HG02885 (cell line): ENCODE data around the gene DSN1.

ENCODE experiments used
- ATAC-seq: cut with Tn5 transposase; IDR thresholded peaks from one replicate; pipeline ENCODE4 v1.9.1; 2021; ENCODE audit warnings: mild to moderate bottlenecking; ENCODE audit not compliant: unreplicated experiment, poor library complexity

Gene DSN1

DNA sequence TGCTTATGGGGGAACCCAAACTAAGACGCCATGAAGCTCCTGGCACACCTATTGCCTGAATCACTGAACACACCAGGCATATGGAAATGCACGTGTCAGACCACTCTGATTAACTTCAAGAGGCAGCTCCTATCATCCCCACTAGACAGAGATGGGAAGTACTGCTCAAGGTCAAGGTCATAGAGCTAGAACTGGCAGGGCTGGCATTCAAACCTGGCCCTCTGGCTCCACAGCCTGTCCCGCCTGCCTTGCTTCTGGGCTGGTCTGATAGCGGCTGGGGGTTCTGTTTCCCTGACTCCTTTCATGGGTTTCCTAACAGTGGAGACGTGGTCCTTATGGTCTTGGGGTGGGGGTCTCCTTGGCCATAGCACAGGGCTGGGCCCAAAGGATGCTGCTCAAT is 22.6 kb upstream of the DSN1 start:
- ATAC-seq = no peak

DNA sequence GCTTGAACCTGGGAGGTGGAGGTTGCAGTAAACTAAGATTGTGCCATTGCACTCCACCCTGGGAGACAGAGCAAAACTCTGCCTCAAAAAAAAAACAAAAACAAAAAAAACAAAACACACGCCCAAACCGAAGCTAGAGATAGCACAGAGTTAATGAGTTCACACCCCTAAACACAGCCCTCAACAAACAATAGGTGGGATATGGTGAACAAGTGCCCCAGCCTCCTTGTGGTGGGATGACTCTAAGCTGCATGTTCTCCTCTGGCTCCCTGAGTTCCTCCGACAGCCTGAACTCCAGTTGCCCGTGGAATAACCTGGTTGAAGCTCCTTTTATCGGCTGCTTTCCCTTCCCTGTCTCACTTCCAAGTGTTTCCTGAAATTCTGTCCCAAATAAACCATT is 22.1 kb upstream of the DSN1 start:
- no peak for ATAC-seq

DNA sequence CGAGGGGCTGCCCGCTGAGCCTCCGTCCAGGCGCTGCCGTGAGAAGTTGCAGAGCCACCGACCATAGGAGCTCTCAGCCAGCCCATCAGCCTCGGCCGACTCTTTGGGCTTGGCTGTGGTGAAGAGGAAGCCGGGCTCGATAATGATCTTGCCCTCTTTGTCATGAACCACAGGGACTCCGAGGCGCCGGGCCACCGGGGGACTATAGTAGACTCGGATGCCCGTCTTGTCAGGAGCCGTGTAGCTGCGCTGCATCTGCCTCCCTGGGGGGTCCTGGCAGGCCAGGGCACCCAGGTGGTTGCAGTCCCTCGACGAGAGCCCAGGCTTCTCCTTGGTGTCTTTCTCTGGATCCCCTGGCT is 20.5 kb upstream of the DSN1 start:
- ATAC-seq = no peak

DNA sequence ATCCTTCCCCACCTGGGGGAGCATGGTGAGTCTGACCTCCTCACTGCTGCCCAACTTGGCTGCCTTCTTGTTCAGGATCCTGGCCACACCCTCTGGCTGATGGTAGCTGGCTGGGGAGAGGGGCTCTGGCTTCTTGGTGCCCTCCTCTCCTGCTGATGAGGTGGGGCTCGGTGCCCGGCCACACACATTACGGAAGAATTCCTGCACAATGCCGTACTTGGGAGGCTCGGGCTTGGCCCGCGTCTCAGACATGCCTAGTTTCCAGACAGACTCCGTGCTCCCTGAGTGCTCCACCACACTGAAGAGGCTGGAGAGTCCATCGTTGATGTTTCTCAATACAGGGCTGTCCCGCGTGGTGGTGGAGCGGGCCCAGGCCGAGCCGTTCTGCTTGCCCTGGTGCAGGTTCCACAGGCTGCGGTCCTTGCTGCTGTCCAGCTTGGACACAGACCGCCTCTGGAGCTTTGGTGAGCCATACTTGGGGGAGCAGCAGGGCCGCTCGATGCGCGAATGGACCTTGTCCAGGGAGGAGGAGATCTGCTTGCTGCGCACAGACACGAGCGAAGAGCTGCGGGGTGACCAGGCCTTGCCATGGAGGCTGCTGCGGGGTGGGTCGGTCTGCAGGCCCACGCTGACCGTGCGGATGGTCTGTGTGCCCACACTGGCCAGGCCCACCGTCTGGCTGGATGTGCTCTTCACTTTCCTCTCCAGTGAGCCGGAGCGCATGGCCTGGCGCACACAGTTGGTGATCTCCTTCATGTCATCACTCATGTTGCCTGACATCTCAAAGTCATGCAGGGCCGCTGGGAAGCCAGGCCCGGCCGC is 19.9 kb upstream of the DSN1 start:
- ATAC-seq = no peak

DNA sequence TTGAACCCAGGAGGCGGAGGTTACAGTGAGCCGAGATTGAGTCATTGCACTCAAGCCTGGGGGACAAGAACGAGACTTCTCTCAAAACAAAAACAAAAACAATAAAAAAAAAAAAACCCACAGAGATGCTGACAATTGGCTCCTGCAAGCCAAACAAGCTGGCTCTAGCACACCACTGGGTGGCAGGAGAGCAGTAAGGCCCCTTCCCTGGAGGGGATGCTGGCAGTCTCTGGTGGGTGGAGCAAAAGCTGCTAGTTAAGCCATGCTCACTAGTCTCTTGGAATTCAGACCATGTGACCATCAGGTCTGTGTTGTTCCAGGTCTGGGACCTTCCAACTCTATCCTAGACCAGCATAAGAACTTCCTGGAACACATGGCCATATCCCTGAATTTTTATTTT is 18.9 kb upstream of the DSN1 start:
- ATAC-seq = no peak

DNA sequence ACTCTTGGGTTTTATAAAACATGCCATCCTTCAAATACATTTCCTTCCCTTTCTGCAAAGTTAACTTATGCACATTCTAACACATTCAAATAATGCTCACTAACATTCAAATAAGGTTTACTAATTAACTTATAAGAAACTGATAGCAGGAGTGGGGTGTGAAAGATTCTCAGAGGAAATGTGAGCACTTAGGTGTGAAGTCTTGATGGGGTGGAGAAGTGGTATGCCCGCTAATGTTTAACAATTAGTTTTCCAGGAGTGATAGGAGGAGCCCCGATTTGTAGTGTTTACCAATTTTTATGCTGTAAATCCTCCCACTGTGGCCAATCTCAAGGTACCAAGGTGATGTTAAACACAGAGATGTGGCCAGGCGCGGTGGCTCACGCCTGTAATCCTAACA is 18.3 kb upstream of the DSN1 start:
- no peak for ATAC-seq

DNA sequence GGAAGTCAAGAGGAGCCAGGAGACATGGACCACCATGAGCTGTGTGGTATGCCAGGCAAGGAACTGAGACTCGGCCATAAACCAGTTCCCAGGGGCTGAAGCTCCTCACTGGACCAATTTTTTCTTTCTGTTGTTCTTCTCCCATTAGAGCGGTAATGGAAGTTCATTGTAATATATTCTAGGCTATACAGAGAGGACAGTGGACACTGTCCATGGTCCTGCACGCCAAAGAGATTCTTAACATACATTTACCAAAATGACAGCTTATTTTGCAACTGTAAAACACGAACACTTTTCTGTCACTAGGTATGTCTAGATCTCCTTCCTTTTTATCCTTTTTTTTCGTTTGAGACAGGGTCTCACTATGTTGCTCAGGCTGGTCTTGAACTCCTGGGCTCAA is 13.1 kb upstream of the DSN1 start:
- ATAC-seq = no peak

DNA sequence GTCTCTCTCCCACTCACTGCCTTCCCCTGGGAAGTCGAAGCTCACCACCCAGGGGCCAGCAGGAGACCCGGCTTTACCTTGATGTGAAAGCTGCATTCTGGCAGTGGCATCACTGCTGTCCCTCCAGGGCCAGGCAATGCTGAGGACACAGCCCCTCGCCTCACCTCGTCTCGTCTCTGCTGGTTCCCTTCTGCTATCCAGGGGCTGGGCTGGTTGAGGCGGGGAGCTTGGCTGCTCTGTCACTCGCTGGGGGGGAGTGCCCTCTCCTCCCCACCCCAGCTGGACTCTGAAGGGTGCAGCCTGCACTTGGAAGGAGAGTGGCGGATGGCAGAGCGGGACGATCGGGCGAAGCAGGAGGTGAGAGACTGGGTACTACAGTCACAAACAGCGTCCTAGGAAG is 12.7 kb upstream of the DSN1 start:
- no peak for ATAC-seq

DNA sequence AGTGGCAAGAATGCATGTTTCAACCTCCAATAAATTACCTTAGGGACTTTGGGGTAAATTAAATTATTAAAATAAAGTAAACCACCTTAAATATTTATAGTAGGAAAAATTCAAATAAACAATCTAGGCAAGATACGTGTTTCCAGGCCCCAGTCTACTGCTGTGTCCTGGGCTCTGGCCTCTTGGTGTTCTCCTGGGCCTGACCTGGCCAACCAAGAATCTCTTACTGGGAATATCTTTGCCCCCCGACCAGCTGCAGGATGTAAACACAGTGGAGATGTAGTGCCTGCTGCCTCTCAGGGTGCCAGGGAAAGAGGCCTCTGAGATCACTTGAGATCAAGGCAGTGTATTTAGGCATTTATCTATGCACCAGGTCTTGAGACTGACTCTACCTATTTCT is 11.7 kb upstream of the DSN1 start:
- ATAC-seq = no peak

DNA sequence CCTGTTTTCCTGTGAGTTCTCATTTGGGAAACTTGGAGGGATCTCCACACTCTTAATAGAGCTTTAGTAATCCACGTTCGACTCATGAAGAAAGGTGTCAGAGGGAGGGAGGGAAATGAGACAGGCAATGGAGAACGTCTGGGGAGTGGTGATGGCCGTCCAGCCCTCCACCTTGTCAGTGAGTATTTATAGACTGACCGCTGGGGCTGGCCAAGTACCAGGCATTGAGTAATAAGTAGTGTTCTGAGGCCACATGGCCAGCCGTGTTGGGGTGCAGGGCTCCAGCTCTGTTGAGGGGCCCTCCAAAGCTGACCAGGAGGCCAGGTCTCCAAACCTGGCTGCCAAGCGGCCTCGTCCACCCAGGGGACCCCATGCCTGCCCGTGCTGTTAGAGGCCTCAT is 11.3 kb upstream of the DSN1 start:
- ATAC-seq = no peak

DNA sequence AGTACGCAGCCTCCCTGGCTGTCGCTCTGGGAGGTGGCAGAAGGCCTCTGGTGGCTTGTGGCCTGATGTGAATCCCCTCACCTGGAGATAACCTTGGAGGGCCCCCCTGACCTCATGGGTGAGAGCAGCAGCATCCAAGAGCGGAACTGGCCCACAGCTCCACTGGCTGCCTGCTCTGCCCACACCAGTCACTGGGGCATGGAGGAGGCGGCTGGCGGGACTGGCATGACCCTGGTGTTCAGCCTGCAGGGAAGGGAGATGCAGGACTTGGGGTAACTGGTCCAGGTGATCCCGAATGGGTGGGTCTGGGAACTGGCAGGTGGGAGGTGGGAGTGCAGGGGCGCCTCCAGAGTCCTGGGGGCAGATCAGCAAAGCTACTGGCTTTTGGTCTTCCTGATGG is 10.6 kb upstream of the DSN1 start:
- no peak for ATAC-seq

DNA sequence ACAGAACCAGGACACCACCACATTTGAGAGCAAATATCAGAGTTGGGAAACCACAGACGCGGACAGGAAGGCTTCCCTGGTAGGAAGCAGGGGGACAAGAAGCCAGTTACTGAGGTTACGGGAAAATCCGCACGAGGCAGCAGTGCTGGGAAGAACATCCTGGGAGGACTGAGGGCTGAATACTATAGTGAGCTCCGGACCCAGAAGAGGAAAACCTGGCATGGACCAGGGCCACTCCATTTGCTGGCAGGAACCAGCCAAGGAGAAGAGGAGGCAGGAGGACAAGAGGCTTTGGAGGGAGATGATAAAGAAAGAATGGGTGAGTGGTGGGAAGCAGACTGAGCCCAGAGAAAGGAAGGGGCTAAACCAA is 6.1 kb upstream of the DSN1 start:
- ATAC-seq = no peak

DNA sequence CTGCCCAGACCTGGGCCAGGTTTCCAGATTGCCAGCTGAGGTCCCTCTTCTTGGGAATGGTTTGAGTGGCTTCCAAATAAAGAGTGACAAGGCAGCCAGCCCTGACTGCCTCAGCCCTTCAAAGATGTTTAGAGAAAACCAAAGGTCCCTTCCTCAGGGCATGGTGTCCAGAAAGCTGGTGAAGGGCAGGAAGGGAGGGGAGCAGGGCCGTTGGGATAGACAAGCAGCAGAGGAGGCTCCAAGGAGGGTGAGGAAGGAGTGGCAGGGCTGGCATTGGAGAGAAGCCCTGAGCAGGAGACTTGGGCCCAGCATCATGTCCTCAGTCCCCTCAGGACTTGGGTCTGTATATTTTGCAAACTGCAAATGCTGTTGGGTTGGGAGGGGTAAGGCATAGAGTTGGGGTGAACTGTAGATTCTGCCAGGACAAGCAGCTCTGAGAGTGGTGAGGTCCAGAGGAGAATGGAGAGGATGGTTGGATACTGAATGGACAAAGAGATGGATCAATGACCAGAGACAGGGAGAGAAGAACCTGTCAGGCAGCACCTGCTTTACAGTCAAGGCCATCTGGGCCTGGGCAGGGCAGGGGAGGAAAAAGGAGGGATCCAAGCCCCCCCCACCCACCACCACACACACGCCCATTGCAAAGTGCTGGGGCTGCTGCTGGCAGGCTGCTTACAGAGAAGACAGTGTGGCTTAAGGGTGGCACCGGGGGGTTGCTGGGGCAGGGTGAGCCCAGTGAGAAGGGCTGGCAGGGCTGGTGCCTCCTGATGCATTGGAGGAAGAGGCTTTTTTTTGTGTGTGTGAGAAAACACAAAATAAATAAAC is 5.5 kb upstream of the DSN1 start:
- ATAC-seq = no peak

DNA sequence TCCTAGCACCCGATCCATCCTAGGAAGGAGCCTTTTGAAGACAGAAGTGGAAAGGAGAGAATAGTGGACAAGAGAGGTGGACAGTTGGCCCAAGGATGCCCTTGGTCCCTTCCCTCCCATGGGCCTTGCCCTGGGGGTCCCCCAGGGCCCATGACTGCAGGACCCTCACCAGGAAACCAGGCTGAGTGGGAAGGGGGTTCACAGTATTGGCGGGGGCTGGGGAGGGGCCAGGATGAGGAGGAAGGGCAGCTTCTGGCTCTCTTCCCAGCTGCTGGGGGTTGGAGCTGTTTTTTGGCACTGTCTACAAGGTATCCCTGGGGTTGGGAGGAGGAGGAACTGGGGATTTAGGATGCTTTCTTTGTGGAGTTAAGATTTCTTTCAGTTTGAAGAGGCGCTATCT is 4.0 kb upstream of the DSN1 start:
- ATAC-seq = no peak

DNA sequence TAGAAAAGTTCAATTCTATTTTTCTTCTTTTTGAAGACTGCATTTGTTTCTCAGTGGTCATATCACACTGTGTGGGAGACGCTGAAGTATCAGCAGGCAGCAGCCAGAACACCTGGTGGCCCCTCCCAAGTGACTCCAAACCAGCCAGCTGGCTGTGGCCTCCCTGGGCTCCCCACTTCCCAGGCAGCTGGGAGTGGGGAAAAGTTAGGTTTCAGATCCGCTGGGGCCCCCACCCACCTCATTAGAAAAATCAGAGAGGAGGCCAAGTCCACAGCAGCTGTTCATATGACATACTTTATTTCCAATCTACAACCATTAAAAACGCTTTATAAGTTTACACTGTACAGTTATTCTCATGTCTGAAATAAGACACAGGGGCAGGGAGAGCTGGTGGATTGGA is 3.6 kb upstream of the DSN1 start:
- ATAC-seq = no peak

DNA sequence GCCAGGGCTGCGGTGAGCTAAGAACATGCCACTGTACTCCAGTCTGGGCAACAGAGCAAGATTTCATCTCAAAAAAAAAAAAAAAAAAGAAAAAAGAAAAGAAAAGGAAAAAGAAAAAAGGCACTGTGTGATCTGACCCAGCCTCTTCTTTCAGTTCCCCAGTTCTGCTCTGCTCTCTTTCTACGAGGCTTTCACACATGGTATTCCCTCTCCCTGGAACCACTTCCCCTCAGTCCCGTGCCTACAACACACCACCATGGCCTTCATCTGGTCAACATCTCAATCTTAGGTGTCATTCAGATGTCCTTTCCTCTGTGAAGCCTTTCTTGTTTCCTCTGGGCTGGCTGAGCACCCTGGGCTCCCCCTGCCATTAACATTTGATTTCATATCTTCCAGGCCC is 2.3 kb upstream of the DSN1 start:
- no peak for ATAC-seq

DNA sequence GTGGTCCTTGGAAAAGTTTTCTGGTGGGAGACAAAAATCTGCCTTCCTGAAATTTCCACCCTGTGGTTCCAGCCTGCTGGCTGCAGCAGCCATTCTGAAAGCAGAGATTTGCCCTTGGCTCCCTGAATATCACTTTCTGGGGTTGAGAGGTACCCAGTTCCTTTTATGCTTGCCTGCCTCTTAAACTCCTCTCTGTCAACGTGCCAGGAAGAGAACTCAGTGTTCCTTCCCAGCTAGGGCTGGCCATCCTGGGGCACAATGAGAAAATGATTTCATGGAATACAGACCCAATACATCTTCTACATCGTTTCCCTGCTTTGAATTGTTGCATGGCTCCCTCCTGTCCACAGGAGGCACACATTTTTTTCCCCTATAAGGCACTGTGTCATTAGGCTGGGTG is 1.6 kb upstream of the DSN1 start:
- no peak for ATAC-seq

DNA sequence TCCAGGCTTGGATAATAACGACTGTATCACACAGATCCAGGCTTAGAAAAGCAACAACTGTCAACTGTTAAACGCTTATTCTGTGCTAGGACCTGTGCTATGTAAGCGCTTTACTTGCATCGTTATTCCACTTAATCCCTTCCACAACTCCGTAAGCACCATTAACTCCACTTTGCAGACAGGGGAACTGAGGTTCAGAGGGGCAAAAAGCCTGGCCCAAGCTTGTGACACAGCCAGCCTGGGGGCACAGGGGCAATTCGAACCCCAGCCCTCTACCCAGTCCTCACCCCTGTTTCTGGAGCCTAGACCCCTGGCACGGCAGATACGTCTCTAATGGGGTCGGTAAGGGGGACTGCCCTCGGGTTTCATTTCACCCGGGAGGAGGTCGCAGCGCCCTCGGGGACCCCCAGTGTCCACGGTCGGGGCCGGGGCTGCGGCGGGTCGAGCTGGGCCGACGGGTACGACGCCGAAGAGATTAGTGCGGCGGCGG is 411 bp downstream of the DSN1 start:
- no peak for ATAC-seq

DNA sequence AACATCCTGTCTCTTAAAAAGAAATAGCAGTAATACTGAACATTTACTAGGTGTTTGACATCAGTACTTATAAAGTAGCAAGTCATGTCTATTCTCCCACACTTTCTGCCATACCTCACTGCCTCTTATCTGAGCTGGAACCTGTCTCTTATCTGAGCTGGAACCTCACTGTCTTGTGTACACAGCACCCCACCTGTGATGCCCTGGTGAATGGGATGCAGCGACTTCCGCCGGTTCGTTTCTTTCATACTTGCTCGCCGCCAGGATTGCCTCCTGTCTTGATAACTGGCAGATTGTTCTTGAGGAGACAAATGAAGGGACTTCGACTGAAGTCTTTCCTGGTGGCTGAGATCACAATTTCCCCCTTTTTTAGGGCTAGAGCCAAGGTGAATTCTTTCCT is 2.9 kb downstream of the DSN1 start:
- no peak for ATAC-seq

DNA sequence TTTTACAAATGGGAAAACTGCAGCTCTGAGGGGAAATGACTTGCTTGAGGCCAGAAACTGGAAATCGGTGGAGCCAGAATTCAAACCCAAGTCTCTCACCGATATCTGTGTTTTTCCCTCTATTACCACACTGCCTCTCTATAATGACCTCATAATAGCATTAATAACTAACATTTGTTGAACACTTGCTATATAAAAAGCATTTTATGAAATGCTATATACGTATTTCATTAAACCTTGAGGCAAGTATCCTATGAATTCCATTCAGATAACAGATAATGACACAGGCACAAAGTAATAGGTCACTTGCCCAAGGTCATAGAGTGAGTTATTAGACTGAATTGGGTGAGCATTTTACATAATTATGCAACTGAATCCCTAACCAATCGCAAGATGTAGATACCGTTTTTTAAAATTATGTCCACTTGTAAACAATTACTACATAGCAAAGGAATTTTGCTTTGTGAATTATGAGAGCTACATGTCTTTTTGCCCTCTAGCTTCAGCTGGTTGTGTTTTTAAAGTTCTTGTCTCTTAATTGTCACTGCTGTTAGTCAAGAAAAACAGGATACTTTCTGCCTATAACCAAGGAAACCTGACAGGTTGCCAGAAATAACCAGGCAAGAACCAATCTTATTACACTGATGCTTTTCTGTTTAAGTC is 4.7 kb downstream of the DSN1 start:
- ATAC-seq = no peak

DNA sequence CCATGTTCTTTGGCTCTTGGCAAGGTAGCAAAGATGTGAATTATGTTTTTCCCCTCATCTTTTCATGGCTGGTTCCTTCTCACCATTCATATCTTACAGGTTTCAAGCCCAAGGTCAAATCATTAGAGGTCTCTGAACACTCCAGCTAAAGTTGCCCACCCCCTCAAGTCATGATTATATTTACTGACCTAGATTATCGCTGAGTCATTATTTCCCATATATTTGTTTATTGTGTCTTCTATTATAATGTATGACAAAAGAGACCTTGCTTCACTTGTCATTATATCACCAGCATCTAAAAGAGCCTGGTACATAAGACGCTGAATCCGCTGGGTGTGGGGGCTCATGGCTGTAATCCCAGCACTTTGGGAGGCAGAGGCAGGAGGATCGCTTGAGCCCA is 12.4 kb downstream of the DSN1 start:
- ATAC-seq = no peak
